ENCODE measurements around the gene IFT81.

- no peak for TF ChIP-seq JUN (CRISPR knock-in tag; IDR thresholded peaks at IDR 0.05)
- TF ChIP-seq SP1 (CRISPR knock-in tag; conservative IDR thresholded peaks at IDR 0.05), result no peak
Observed at GRCh38 chr12:110109037-110109836, 14.9 kb upstream of the IFT81 start.
